GM18502 (cell line): ENCODE data around the gene UTP11.
A peak's percentile ranks its signal among the peaks of the same experiment; 100 is the strongest.
"Not testable (repeated sequence)": the region's sequence is repeated elsewhere in the genome, so short reads cannot be mapped to it uniquely, and the experiment has no call there.

ENCODE experiments used
- ATAC-seq: cut with Tn5 transposase; IDR thresholded peaks from one replicate; pipeline ENCODE4 v1.9.1; 2021; ENCODE audit warnings: mild to moderate bottlenecking; ENCODE audit not compliant: unreplicated experiment, poor library complexity

Gene UTP11

GRCh38 chr1:38012363-38013226 is at the start of gene UTP11:
Gene UTP11 (plus strand): TSS chr1:38012734. CDS start chr1:38012803, 69 bp downstream.
- peak; percentile 91 for ATAC-seq

- not testable (repeated sequence) for ATAC-seq
Measured at GRCh38 chr1:37964106-37964505, 48.4 kb upstream of the UTP11 start.

- ATAC-seq: no peak
Measured at GRCh38 chr1:37965301-37965700, 47.2 kb upstream of the UTP11 start.

GRCh38 chr1:37973684-37974083 is 38.9 kb upstream of the UTP11 start:
- ATAC-seq: not testable (repeated sequence)

- ATAC-seq: no peak
Measured at GRCh38 chr1:37974567-37974966, 38.0 kb upstream of the UTP11 start.

GRCh38 chr1:37975083-37975482 is 37.5 kb upstream of the UTP11 start:
- ATAC-seq: not testable (repeated sequence)

GRCh38 chr1:37978541-37978940 is 34.0 kb upstream of the UTP11 start:
- no peak for ATAC-seq

- ATAC-seq: no peak
Measured at GRCh38 chr1:37983546-37983945, 29.0 kb upstream of the UTP11 start.

GRCh38 chr1:37987679-37988078 is 24.9 kb upstream of the UTP11 start:
- ATAC-seq: no peak

- ATAC-seq: peak; percentile 32
Measured at GRCh38 chr1:37989361-37989930, 23.1 kb upstream of the UTP11 start.

GRCh38 chr1:37994886-37995566 is 17.5 kb upstream of the UTP11 start:
- no peak for ATAC-seq

GRCh38 chr1:37995751-37996345 is 16.7 kb upstream of the UTP11 start:
- no peak for ATAC-seq

GRCh38 chr1:37997256-37998088 is 15.1 kb upstream of the UTP11 start:
- ATAC-seq: no peak

GRCh38 chr1:37998089-37998808 is 14.3 kb upstream of the UTP11 start:
- no peak for ATAC-seq

GRCh38 chr1:37998913-37999429 is 13.6 kb upstream of the UTP11 start:
- no peak for ATAC-seq

- ATAC-seq: no peak
Measured at GRCh38 chr1:37999430-38000232, 12.9 kb upstream of the UTP11 start.

GRCh38 chr1:38000233-38000528 is 12.4 kb upstream of the UTP11 start:
- no peak for ATAC-seq
